HG03575 (cell line): ENCODE results near the gene DENND2C.

Source experiments
- ATAC-seq: cut with Tn5 transposase; IDR thresholded peaks from one replicate; pipeline ENCODE4 v1.9.1; 2021; ENCODE audit not compliant: unreplicated experiment, insufficient number of reproducible peaks, low FRiP score; ENCODE audit errors: extremely low read depth

Gene DENND2C

GRCh38 chr1:114688526-114688925 lies 18.7 kb upstream of the DENND2C start:
- no peak for ATAC-seq

- no peak for ATAC-seq
Observed at GRCh38 chr1:114685851-114686250, 16.0 kb upstream of the DENND2C start.

- ATAC-seq, result no peak
Observed at GRCh38 chr1:114677691-114678090, 7.8 kb upstream of the DENND2C start.

- ATAC-seq, result no peak
Observed at GRCh38 chr1:114676115-114676514, 6.3 kb upstream of the DENND2C start.

- ATAC-seq, result no peak
Observed at GRCh38 chr1:114671939-114672275, 2.1 kb upstream of the DENND2C start.

GRCh38 chr1:114671011-114671938 lies 1.4 kb upstream of the DENND2C start:
- ATAC-seq, result no peak

- ATAC-seq, result peak; percentile 61
Observed at GRCh38 chr1:114670083-114671010, 498 bp upstream of the DENND2C start.

- no peak for ATAC-seq
Observed at GRCh38 chr1:114668784-114669561, 876 bp downstream of the DENND2C start.

GRCh38 chr1:114668373-114668772 lies 1.5 kb downstream of the DENND2C start:
- ATAC-seq, result no peak

GRCh38 chr1:114666954-114667353 lies 2.9 kb downstream of the DENND2C start:
- ATAC-seq, result no peak

GRCh38 chr1:114660238-114660637 lies 9.6 kb downstream of the DENND2C start:
- no peak for ATAC-seq

- no peak for ATAC-seq
Observed at GRCh38 chr1:114651893-114652292, 18.0 kb downstream of the DENND2C start.

- no peak for ATAC-seq
Observed at GRCh38 chr1:114648503-114648902, 21.3 kb downstream of the DENND2C start.

- ATAC-seq, result no peak
Observed at GRCh38 chr1:114641377-114641776, 28.5 kb downstream of the DENND2C start.

- no peak for ATAC-seq
Observed at GRCh38 chr1:114638910-114639309, 30.9 kb downstream of the DENND2C start.

- ATAC-seq, result no peak
Observed at GRCh38 chr1:114632427-114632826, 37.4 kb downstream of the DENND2C start.

- no peak for ATAC-seq
Observed at GRCh38 chr1:114627107-114627506, 42.7 kb downstream of the DENND2C start.

GRCh38 chr1:114623364-114623763 lies 46.5 kb downstream of the DENND2C start:
- no peak for ATAC-seq

GRCh38 chr1:114620419-114620818 lies 49.4 kb downstream of the DENND2C start:
- no peak for ATAC-seq
